Right hindlimb (tissue), 1 donor: ENCODE results near the gene HDAC7.

Experiments used
- DNase-seq: peaks from one replicate; pipeline ENCODE4 v3.0.0-alpha.2; 2018

HDAC7 gene

GRCh38 chr12:47743311-47743860 lies 76.3 kb downstream of the HDAC7 start:
- DNase-seq, result no peak

DNA sequence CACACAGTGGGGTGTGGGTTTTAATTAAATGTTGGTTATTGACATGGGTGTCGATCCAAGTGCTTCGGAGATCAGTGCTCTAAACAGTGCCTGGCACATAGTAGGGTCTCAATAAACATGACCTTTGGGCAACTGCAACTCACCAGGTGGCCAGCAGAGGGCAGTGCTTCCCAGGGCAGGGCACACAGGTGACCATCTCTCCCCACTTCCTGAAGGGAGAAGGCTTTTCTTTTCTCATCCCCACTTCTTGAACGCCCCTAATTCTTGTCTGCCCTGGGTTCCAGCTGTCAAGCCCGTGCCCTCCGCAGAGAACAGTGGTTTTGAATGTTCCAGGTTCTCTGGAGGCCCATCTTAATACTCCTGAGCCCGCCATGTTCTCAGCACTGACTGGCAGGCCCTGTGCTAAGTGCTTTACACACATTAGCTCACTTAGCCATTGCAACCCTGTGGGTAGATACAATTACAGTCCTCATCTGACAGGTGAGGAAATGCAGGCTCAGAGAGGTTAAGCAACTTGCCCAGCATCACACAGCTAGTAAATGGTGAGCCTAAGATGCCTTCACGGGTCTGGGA lies 77.4 kb downstream of the HDAC7 start:
- DNase-seq, result no peak

DNA sequence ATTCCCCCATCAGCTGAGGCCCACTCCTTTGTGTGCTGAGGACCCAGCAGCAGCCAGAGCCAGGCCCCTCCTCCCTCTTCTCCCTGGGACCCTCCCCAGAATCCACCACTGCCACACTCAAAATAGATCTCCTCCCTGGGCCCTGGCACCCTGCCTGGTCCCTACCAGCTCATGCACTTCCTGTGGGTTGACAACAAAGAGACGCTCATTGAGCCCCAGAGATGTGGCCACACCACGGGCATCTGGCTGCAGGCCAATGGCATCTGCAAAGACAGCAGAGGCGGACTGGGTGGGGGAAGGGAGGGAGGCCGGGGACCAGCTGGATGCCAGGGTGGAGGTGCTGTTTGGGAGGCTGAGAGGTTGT lies 78.4 kb downstream of the HDAC7 start:
- DNase-seq, result peak; percentile 79

DNA sequence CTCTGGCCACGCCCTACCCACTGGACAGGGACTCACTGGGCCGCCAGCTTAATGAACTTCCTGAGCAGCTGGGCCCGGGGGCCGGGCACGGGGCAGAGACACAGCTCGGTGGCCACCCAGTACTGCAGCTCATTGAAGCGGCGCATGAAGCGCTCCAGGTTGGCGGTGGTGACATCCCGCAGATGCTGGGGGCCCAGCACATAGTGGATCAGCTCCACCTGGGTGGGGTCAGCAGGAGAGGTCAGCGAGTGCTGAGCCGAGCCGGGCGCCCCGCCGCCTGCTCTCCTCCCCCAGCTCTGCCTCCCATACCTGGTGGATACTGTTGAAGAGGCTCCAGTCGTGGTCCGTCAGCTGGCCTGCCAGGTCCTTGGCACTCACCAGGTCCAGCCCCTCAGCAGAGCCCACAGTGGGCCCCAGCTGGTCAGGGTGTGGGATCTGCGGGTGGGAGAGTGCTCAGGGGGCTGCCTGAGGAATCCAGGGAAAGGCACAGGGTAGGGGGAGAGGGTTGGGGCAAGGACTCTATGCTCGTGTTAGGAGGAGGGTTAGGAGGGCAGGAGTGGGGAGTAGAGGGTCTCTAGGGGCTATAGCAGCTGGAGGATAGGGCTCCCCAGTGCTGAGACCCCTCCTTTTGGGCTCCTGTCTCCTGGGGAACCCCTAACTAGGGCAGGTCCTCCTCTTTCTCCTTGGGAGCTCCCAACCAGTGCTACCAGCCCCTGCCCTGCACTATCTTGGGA lies 78.9 kb downstream of the HDAC7 start:
- no peak for DNase-seq

DNA sequence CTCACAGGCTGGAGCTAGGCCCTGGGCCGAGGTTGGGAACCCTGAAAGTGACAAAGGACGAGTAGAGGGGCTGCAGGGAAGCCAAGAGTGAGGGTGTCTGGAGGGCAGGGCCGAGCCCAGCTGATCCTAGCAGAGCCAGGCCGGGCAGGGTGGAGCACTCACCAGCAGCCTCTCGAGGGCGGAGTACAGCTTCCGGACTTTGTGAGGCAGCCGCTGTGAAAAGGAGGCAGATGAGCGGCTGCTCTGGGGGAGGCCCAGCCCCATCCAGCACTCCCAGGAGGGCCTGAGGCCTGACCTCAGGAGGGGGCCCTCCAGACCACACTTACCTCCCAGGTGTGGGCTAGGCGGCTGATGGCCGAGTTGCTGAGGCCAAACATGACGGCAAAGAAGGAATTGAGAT lies 79.7 kb downstream of the HDAC7 start:
- DNase-seq, result no peak

DNA sequence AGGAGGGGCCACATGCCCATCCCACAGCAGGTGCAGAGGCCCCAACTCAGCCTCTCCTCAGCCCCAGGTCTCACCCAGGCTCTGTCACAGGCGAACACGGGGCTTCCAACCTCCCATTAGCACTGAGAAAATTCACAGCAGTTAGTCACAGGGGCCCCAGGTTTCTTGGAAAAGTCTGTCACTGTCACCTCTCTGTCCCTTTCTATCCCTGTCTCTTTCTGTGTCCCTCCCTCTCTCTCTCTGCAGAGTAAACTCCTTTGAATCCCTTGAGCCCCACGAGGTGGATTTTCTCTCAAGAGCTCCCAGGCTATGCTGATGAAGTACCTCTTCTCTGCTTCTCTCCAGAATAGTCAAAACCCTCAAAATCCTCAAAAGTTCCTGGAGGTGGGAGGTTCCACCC lies 80.4 kb downstream of the HDAC7 start:
- no peak for DNase-seq

DNA sequence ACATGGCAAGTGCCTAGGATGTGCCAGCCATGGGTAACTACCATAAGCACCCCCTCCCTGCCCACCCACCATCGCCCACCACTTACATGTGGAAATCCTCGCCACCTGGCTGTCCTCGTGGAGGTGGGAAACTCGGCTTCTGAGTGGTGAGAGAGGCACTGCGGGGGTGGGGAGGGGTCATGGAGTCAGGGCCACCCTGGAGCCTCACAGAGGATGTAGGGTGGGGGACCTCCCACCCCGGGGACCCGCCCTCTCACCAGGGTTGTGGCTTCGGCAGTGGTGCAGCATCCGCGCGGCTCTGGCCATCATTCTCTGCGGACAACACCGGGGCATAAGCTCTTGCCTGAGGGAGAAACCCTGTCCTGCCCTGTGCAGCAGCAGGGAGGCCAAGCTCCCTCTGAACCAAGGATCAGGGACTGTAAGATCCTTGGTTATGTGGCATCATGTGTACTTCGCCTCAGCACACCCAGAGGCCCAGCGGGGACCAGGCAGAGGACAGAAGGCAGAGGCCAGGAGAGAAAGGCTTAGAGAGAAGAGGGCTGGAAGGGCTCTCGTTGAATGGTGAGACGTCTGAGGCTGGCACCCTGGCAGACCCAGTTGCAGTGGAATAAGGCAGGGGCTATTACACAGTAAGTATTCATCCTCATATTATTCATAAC lies 81.6 kb downstream of the HDAC7 start:
- no peak for DNase-seq

DNA sequence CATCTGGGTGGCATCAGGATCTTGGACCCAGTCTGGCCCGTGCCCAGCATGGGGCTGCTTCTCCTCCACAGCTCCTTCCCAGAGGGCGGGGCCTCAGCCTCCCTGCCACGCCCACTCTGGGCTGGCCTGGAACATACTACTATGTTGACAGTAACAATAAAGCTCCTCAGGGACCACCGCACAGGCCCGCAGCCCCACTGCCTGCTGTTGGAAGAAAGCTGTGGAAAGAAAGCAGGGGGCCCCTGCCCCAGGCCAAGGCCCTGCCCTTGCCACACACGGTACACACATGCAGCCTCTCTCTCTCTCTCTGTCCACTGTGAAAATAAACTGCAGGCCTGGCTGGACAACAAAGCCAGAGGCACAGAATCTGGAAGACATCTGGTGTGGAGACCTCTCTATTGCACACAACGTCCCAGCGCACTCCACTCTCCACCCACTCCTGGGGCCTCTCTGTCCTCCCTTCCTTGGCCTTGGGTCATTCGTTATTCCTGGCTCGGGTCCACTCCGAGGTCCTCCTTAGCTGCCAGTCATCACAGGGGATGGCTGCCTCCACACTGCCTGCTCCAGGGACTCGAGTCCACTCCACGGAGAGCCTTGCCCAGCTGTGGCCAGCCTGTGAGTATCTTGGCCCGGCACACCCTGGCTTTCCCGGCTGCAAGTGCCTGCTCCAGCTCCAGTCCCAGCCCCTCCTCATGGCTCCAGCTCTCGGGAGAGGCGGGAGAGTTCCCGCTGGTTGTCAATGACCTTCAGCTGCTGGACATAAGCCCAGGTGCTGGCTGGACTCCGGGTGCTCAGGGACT lies 82.6 kb downstream of the HDAC7 start:
- peak; percentile 79 for DNase-seq

DNA sequence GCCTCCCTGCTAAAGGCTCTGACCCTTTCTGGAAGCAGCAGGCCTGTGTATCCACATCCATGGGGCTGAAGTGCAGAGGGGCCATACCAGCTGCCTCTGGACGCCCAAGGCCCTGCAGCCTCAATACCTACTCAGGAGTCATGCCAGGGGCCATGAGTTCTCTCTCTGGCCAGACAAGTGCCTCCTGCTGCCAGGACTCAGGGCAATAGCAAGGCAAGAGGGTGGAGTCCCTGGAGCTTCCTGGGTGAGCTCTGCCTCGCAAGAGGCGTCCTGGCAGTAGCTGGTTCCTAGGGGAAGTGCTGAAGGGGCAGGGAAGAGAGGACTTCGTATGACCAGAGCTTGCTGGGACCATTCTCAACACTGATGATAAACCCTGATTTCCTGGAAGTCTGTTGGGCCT lies 83.5 kb downstream of the HDAC7 start:
- DNase-seq, result no peak

GRCh38 chr12:47735649-47736048 lies 84.1 kb downstream of the HDAC7 start:
- DNase-seq, result no peak

DNA sequence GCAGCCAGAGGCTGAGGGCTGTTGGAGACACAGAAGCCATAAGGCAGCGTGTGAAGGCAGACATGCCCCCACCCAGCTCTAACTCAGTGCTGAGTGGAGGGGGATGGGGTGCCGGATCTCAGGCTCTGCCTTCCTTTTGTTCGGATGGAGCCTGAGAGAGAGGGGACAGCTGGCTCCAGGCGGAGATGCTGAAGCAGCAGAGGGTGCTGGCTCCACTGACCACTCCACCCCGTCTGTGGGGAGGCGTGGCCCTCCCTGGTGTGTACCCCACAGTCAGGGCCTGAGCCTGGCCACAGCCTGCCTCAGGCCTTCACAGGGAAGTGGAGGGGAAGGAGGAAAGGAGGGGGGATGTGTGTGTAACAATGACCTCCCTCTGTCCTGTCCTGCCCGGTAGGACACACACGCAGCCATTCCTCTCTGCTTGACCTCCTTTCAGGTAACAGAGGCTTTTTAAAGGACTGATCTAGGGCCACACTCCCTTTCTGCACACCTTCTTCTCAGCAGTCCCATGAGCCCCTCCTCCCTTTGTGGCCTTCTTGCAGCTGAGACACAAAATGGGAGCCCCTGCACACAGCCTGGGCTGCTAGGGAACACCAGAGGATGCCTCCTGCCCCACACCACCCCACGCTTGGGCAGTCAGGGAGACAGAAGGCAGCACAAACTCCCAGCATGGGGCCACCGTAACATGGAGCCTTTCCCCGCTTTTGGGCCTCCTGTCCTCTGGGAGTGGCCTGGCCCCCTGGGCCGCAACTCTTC lies 84.8 kb downstream of the HDAC7 start:
- DNase-seq, result peak; percentile 56

DNA sequence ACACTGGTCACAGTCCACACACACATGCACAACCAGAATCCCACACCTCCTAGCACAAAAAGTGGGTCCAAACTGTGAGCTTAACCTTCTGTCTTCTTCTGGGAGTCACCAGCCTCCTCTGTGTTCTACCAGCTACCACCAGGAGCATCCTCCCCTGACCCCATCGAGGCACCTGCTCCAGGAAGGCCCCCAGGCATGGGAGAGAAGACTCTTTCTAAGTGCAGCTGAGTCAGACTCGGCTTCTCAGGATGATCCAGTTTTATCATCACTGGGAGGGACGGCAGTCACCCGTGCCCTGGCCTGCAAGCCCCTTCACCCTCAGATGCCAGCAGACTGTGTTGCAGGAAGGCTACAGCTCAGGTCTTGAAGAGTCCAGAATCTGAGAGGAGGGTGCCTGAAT lies 86.6 kb downstream of the HDAC7 start:
- DNase-seq, result no peak
